ENCODE measurements around the gene CTNND1.

- TF ChIP-seq POLR2AphosphoS5 (IDR thresholded peaks at IDR 0.05; ENCODE audit: low read depth, low read length) = no peak
- no peak for TF ChIP-seq RXRA (IDR thresholded peaks at IDR 0.05; ENCODE audit: insufficient read depth, low read depth, low read length)
Measured at GRCh38 chr11:57776031-57776521, 14.5 kb downstream of the CTNND1 start.
